SHP77 treated with DMSO at 0.1 percent for 48 hours (cell line): Measurements from ENCODE around the gene DONSON.

Source experiments
- DNase-seq: peaks from one replicate; lab custom pipeline; 2025; lab: John Stamatoyannopoulos, UW

DONSON gene

DNA sequence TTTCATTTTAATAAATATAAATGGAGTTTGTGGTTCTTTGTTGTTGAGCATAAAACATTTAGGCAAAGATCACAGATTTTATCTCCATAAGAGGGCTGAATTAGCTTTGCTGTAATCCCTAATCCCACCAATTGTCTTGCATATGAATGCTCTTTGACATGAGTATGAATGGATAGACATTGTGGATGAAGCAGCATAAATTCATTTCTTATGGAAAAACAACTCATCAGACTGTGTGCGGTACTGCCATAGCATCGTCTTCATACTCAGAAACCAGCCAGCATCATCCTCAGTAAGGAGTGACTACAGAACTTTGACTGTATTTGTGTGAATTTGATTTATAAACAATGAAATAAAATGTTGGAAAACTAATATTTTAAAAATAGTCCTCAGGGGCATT lies 26.1 kb downstream of the DONSON start:
- DNase-seq: no peak

DNA sequence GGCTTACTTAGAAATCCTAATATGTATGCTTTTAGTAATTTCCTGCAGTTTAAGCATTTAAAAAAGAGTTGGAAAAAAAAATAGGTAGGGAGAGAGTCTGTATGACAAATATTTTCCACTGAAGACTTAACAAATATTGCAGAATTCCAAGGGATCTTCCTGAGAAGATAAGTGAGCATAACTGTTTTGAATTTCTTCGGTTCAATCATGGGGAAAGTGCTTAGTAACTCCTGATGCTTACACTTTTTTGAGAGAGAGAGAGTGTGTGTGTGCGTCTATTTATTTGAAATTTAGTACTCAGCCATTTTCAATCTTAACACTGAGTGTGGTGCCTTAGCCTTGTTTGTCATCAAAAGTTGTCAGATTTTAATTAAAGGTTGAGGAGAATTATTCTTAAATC lies 27.1 kb downstream of the DONSON start:
- DNase-seq: no peak

DNA sequence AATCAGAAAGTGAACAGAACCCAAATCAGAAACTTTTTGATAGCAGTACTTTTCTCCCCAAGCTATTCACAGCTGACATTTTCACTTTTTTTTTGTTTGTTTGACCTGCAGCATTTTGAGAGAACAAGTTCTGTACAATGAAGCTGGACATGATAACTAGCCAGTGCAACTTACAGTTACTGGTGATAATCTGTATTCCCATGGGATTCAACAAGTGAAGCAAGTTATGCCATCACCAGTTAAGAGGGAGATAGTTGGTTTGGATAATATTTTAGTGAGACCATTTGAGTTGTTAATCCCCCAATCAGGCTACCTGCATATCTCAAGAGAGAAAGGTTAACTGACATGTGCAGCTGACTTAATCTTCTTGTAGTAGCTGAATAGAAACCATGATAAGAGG lies 27.5 kb downstream of the DONSON start:
- DNase-seq: no peak

DNA sequence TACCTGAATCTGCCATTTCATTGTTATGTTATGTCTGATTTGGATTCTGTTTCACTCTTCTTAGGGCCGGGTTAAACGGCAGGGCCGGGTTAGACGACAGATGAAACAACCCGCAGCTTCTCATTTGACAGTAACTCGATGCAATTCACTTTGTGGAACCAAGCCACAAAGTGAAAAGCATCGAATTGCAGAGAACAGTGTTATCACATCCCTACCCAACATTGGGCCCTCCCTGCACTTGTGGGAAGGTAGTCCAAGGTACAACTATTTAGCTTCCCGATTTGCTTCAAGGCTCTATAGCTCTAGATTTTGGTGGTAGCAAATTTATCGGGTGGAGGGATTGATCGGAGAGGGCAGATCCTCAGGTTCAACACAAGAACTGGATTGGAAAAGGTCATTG lies 28.7 kb downstream of the DONSON start:
- DNase-seq: no peak

DNA sequence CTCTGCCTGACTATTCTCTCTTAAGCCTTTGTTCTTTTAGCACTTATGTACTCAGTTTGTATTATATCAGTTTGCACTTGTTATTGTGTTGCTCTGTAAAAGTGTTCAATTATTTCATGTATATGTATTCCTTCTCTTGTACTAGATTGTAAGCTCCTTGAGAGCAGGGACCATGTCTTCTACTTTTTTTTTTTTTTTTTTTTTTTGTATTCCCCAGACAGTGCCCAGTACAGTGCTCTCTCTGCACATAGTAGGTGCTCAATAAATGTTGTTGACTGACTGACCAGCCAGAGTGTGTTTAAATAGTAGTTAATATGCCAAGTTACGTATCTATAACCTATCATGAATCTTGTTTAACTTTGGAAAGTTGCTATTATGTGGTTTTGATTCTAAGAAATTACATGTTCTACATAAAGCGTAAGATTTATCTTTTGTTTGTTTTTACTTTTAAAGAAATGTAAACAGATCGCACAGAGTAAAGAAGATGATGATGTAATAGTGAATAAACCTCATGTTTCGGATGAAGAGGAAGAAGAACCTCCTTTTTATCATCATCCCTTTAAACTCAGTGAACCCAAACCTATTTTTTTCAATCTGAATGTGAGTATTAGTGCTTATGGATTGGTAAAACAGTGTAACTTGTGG lies 29.6 kb downstream of the DONSON start:
- no peak for DNase-seq

DNA sequence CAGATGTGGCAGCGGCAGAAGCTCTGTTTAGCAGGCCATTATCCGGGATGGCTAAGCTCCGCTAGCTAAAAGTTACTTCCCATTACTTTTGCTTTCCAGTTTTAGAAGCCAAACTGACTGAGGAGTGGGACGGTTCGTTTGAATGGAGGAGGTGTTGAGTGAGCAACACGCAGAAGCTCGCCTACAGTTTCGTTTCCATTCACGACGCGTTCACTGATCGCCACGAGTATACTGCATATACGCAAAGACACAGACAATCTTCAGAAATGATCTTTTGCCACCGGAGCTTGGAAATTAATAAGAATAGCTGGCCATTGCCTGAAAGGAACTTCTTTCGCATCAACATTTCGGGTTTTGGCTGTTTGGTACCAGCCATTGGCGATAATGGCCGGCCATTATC lies 31.0 kb downstream of the DONSON start:
- DNase-seq: no peak

DNA sequence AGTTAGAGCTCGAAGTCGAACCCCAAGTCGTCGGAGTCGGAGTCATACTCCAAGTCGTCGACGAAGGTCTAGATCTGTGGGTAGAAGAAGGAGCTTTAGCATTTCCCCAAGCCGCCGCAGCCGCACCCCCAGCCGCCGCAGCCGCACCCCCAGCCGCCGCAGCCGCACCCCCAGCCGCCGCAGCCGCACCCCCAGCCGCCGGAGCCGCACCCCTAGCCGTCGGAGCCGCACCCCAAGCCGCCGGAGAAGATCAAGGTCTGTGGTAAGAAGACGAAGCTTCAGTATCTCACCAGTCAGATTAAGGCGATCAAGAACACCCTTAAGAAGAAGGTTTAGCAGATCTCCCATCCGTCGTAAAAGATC lies 33.5 kb downstream of the DONSON start:
- DNase-seq: no peak

DNA sequence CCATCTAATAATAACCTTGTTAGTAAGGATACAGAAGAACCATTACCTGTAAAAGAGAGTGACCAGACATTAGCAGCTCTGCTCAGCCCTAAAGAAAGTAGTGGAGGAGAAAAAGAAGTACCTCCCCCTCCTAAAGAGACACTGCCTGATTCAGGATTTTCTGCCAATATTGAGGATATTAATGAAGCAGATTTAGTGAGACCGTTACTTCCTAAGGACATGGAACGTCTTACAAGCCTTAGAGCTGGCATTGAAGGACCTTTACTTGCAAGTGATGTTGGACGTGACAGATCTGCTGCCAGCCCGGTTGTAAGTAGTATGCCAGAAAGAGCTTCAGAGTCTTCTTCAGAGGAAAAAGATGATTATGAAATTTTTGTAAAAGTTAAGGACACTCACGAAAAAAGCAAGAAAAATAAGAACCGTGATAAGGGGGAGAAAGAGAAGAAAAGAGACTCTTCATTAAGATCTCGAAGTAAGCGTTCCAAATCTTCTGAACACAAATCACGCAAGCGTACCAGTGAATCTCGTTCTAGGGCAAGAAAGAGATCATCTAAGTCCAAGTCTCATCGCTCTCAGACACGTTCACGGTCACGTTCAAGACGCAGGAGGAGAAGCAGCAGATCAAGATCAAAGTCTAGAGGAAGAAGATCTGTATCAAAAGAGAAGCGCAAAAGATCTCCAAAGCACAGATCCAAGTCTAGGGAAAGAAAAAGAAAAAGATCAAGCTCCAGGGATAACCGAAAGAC lies 34.1 kb downstream of the DONSON start:
- DNase-seq: no peak

DNA sequence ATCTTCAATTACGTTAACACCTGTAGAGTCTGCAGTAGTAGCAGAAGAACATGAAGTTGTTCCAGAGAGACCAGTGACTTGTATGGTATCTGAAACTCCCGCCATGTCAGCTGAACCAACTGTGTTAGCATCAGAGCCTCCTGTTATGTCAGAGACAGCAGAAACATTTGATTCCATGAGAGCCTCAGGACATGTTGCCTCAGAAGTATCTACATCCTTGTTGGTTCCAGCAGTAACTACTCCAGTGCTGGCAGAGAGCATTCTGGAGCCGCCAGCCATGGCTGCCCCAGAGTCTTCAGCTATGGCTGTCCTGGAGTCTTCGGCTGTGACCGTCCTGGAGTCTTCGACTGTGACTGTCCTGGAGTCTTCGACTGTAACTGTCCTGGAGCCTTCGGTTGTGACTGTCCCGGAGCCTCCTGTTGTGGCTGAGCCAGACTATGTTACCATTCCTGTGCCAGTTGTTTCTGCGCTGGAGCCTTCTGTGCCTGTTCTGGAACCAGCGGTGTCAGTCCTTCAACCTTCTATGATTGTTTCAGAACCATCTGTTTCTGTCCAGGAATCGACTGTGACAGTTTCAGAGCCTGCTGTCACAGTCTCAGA lies 35.4 kb downstream of the DONSON start:
- DNase-seq: no peak

DNA sequence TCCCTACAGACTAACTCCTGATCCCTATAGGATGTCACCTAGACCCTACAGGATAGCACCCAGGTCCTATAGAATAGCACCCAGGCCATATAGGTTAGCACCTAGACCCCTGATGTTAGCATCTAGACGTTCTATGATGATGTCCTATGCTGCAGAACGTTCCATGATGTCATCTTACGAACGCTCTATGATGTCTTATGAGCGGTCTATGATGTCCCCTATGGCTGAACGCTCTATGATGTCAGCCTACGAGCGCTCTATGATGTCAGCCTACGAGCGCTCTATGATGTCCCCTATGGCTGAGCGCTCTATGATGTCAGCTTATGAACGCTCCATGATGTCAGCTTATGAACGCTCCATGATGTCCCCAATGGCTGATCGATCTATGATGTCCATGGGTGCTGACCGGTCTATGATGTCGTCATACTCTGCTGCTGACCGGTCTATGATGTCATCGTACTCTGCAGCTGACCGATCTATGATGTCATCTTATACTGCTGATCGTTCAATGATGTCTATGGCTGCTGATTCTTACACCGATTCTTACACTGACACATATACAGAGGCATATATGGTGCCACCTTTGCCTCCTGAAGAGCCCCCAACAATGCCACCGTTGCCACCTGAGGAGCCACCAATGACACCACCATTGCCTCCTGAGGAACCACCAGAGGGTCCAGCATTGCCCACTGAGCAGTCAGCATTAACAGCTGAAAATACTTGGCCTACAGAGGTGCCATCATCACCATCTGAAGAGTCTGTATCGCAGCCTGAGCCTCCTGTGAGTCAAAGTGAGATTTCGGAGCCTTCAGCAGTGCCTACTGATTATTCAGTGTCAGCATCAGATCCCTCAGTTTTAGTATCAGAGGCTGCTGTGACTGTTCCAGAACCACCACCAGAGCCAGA lies 36.1 kb downstream of the DONSON start:
- DNase-seq: no peak

DNA sequence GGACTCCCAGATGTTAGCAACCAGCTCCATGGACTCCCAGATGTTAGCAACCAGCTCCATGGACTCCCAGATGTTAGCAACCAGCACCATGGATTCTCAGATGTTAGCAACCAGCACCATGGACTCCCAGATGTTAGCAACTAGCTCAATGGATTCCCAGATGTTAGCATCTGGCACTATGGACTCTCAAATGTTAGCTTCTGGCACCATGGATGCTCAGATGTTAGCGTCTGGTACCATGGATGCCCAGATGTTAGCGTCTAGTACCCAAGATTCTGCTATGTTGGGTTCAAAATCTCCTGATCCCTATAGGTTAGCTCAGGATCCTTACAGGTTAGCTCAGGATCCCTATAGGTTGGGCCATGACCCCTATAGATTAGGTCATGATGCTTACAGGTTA lies 36.8 kb downstream of the DONSON start:
- DNase-seq: no peak

DNA sequence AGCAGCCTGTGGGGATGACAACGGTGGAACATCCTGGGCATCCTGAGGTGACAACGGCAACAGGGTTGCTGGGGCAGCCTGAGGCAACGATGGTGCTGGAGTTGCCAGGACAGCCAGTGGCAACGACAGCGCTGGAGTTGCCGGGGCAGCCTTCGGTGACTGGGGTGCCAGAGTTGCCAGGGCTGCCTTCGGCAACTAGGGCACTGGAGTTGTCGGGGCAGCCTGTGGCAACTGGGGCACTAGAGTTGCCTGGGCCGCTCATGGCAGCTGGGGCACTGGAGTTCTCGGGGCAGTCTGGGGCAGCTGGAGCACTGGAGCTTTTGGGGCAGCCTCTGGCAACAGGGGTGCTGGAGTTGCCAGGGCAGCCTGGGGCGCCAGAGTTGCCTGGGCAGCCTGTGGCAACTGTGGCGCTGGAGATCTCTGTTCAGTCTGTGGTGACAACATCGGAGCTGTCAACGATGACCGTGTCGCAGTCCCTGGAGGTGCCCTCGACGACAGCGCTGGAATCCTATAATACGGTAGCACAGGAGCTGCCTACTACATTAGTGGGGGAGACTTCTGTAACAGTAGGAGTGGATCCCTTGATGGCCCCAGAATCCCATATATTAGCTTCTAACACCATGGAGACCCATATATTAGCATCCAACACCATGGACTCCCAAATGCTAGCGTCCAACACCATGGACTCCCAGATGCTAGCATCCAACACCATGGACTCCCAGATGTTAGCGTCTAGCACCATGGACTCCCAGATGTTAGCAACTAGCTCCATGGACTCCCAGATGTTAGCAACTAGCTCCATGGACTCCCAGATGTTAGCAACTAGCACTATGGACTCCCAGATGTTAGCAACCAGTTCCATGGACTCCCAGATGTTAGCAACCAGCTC lies 37.5 kb downstream of the DONSON start:
- no peak for DNase-seq

DNA sequence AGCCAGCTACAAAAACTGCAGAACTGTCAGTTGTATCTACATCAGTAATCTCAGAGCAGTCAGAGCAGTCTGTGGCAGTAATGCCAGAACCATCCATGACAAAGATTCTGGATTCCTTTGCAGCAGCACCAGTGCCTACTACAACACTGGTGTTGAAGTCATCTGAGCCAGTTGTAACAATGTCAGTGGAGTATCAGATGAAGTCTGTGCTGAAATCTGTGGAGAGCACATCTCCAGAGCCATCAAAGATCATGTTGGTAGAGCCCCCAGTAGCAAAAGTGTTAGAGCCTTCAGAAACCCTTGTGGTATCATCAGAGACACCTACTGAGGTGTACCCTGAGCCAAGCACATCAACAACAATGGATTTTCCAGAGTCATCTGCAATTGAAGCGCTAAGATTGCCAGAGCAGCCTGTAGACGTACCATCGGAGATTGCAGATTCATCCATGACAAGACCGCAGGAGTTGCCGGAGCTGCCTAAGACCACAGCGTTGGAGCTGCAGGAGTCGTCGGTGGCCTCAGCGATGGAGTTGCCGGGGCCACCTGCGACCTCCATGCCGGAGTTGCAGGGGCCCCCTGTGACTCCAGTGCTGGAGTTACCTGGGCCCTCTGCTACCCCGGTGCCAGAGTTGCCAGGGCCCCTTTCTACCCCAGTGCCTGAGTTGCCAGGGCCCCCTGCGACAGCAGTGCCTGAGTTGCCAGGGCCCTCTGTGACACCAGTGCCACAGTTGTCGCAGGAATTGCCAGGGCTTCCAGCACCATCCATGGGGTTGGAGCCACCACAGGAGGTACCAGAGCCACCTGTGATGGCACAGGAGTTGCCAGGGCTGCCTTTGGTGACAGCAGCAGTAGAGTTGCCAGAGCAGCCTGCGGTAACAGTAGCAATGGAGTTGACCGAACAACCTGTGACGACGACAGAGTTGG lies 38.4 kb downstream of the DONSON start:
- no peak for DNase-seq

DNA sequence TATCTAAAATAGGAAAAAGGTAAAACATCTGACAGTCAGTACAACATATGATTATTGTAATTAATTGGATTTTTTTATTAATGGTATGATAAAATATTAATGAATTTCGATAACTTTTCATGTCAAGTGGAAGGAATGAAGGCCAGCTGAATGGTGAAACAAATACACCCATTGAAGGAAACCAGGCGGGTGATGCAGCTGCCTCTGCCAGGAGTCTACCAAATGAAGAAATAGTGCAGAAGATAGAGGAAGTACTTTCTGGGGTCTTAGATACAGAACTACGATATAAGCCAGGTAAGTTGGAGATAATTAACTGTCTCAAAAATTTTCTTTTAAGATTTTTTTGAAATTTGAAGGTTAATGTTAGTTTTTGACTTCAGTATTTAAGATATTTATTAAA lies 42.4 kb downstream of the DONSON start:
- no peak for DNase-seq

DNA sequence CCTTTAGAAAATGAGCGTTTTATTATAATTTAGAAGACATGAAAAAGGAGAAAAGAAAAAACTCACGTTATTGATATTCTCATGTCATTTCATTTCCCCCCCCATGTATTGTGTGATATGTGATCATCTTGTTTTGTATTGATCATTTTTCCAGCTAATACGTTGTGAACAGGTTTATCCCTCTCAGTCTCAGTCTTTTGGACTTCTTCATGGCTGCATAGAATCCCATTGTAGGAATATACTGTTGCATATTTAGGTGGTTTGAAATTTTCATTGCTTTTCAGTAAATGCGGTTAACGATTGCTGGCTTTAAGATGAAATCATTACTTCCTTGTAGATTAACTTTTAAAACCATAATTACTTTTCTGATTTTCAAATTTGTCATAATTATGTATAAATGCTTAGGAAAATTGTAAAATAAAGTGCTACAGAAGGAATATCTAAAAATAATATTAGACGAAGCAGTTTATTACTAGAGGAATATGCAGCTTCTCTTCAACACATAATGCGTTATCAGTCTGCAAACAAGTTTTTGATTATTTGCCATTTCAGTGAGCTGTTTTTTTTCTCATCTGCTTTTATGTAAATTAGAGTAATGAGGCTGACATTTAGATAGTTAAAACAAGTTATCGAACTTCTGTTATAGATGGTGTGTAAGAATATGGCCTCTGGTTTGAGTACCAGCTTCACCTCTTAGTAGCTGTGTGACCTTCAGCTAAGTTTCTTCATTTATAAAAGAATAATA lies 43.9 kb downstream of the DONSON start:
- no peak for DNase-seq

DNA sequence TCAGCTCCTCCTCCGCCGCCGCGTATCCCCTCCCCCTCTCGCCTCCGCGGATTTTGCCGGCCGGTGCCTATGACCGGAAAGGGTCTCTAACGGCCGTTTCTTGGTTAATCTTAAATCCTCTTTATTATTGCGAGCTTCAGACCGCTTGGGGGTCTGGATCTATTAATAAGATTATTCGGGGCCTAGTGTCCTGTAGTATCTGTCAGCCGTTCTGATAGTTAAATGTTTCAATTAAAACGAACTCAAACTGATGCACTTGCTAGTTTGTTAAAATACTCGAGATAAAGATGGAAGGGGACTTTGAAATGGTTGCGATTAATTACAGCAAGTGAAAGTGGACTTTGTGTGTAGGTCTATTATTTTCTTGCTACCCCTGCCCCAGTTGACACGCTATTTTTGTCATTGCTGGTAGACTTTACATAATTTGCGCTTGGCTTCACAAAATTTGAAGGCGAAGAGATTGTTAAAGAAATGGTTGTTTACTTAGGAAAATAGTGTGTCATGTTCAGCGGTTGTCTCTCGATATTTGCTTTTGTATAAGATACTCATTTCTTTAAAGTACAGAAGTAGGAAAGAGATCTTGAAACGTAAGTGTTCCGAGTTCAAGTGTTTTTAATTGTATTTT lies 44.9 kb downstream of the DONSON start:
- DNase-seq: no peak

DNA sequence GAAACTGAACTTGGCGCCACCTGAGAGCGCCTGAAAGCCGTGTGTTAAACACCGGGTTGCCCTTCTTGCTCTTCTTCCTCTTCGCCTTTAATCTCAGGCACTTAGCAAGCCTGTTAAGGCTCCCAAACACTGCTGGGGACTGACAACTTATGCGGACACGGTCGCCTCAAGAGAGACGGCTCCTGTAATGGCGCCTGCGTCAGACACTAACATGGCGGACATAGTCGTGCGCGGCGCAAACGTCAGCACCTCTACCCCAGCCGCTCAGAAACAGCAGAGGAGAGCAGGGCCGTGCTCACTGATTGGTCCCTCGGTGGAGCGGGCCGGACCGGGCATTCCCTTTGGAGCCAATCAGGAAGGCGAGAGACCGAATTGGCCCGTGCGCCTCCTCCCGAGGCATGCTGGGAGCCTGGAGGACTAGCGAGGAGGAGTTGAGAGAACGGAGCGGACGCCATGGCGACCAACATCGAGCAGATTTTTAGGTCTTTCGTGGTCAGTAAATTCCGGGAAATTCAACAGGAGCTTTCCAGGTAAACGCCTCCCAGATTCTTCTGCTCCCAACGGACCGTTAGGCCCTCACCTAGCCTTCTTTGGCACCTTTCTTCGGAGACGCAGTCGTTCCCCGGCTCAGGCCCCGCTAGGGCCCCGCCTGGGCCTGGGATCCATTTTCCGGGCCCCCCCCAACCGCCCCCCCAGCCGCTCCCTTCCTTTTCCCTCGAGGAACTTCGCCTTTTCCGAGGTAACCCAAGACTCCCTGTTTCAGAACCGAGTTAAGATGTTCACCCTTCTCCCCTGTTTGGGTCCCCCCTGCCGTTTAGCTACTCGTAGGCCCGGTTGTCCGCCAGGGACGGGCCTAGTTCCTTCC lies 45.6 kb downstream of the DONSON start, which contains the start of gene SON:
Gene SON (plus strand): TSS at position 399 of the 865 bp plus-strand sequence. CDS start 55 bp downstream, at position 454.
- peak; percentile 96 for DNase-seq
